Lower lobe of right lung (tissue), 2 donors: ENCODE data around the gene SLCO2A1. TPM values are rescaled to one million over a fixed set of nuclear protein-coding genes. Genes with fewer than 3 reads are reported as not detected.

ENCODE experiments used
- ATAC-seq, 2 donors: fragments of 200-7000 bp; cut with Tn5 transposase; one replicate each; pipeline ENCODE4 v1.9.1; 2020 to 2022; ENCODE audit warnings: mild to moderate bottlenecking in 2 of 2, moderate library complexity in 2 of 2
- DNase-seq: peaks from one replicate; pipeline ENCODE4 v3.0.0-alpha.2; 2020
- H3K27ac ChIP-seq: fragments of 200-600 bp; one replicate; pipeline ENCODE4 v1.8.0; 2022
- H3K27me3 ChIP-seq: fragments of 200-600 bp; one replicate; pipeline ENCODE4 v1.8.0; 2022; ENCODE audit warnings: low read depth
- H3K36me3 ChIP-seq: fragments of 200-600 bp; one replicate; pipeline ENCODE4 v1.8.0; 2022; ENCODE audit warnings: mild to moderate bottlenecking
- H3K4me1 ChIP-seq: fragments of 200-600 bp; one replicate; pipeline ENCODE4 v1.8.0; 2022
- H3K4me3 ChIP-seq: fragments of 200-600 bp; one replicate; pipeline ENCODE4 v1.8.0; 2022; ENCODE audit warnings: mild to moderate bottlenecking
- H3K9me3 ChIP-seq: fragments of 200-600 bp; one replicate; pipeline ENCODE4 v1.8.0; 2022
- intact Hi-C: fragments of 100-400 bp; cut with DNase I; formaldehyde crosslinking; loops from one replicate; pipeline ENCODE4 v1.11.0; 2022
- total RNA-seq: library from RNA; stranded (reverse); fragmentation: NEBNext Ultra II Directional; extraction: Animal tissue kit (Norgen Biotek cat#: 25700); gene quantifications from one replicate; pipeline ENCODE4 v1.2.1, GENCODE V29; 2021
- TF ChIP-seq, protein P1 (sequence below): fragments of 200-600 bp; IDR thresholded peaks from one replicate; pipeline ENCODE4 v1.8.0; 2022; ENCODE audit warnings: antibody characterized with exemption, mild to moderate bottlenecking
- donor health status: DM: no; HTN: yes; CAD: no; lungs with severe emphysema.

SLCO2A1 gene
- total RNA-seq, 1 donor from 2014 or later, result 204 TPM

DNA sequence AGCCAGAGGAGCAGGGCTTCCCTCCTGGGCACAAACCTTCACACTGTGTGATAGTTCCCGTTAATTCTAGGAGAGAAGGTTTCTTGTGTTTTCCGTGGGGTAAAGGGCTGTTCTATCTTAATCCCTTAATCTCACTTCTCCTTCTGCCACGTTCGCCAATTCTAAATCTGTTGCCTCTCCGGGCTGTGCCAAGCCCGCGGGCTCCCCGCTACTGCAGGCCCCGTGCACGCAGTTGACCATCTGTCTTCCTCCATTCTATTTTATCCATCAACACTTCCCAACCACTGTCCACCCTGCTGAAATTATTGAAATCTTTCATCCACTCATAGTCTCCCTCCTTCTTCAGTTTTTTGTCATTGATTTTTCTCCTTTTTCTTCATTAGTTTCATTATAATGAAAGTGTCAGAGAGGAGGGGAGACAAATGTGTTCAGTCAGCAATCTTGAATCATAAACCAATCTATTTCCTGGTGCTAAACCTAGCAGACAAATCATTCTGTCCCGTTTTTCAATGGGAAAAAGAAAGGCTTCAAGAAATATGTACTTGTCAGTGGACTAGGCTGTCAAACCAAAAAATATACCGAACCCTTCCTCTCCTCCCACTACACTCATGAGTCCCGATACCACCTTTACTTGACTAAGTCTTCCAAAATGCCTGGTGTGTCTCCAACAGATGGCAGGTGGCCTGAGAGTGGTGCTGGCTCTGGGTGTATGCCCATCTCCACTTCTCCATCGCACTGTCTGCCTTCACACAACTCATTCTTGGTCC lies 39.6 kb downstream of the SLCO2A1 start:
- no peaks in the 10 kb centered on the region for H3K36me3 ChIP-seq
- H3K9me3 ChIP-seq, result no peaks in the 10 kb centered on the region
- intact Hi-C loops, result no loop called here
- no peaks in the 10 kb centered on the region for H3K27me3 ChIP-seq
- no peak overlapping the region for H3K27ac ChIP-seq
- TF ChIP-seq, protein P1, sequence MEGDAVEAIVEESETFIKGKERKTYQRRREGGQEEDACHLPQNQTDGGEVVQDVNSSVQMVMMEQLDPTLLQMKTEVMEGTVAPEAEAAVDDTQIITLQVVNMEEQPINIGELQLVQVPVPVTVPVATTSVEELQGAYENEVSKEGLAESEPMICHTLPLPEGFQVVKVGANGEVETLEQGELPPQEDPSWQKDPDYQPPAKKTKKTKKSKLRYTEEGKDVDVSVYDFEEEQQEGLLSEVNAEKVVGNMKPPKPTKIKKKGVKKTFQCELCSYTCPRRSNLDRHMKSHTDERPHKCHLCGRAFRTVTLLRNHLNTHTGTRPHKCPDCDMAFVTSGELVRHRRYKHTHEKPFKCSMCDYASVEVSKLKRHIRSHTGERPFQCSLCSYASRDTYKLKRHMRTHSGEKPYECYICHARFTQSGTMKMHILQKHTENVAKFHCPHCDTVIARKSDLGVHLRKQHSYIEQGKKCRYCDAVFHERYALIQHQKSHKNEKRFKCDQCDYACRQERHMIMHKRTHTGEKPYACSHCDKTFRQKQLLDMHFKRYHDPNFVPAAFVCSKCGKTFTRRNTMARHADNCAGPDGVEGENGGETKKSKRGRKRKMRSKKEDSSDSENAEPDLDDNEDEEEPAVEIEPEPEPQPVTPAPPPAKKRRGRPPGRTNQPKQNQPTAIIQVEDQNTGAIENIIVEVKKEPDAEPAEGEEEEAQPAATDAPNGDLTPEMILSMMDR, result no peak
- ATAC-seq (no peak), DNase-seq (no peak)
- H3K4me3 ChIP-seq, result no peak overlapping the region
- peaks cover 27% of the 10 kb centered on the region for H3K4me1 ChIP-seq

DNA sequence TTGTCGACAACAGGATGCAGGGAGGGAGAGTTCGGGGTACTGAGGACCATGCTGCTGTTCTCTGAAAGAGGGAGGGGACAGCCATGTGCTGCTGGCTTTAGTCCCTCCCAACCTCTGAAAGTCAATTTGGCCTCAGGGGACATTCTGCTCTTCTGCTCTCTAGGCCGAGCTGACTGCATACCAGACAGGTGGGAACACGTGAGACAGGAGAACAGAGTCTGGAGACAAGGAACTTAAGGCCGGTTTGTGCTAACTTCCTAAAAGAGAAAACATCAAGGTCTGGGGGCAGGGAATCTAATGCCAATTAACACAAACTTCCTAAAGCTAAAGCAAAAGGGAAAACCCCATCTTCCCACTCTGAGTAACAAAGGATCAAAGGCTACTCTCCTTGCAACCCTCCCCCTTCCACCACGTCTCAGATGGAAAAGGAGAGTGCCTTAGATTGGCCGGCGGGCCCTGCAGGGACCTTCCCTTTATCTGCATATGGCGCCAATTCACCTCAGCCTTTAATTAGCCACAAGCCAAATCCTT lies 41.0 kb downstream of the SLCO2A1 start:
- no peak overlapping the region for H3K27ac ChIP-seq
- no peaks in the 10 kb centered on the region for H3K27me3 ChIP-seq
- no peak overlapping the region for H3K4me3 ChIP-seq
- no peak for DNase-seq
- intact Hi-C loops, result no loop called here
- H3K9me3 ChIP-seq, result no peaks in the 10 kb centered on the region
- H3K36me3 ChIP-seq, result no peaks in the 10 kb centered on the region
- TF ChIP-seq, protein P1, result no peak
- H3K4me1 ChIP-seq, result peaks cover 27% of the 10 kb centered on the region
- no peak for ATAC-seq

DNA sequence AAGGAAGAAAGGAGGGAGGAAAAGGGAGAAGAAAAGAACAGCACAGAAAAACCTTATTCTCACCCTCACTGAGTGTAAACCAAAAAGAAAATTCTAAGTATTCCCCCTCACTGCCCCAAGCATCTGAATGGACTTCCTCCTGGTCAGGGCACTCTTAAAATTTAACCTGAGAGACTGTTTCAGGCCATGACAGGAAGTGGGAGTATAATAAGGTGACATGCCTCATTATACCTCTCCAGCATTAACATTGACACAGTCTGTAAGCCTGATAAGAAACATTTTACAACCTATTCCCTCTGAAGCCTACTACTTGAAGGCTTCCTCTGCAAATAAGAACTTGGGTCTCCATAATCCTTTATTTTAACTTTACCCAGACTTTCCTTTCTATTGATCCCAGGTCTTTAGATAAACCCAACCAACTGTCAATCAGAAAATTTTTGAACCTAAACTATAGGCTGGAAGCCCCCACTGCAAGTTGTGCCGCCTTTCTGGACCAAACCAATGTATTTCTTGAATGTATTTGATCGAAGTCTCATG lies 41.7 kb downstream of the SLCO2A1 start:
- TF ChIP-seq, protein P1, result no peak
- Histone ChIP-seq H3K4me3 (no peak overlapping the region), H3K27me3 (no peaks in the 10 kb centered on the region), H3K27ac (no peak overlapping the region), H3K9me3 (no peaks in the 10 kb centered on the region), H3K36me3 (no peaks in the 10 kb centered on the region), H3K4me1 (peaks cover 26% of the 10 kb centered on the region)
- ATAC-seq (no peak), DNase-seq (no peak)
- intact Hi-C loops, result no loop called here

DNA sequence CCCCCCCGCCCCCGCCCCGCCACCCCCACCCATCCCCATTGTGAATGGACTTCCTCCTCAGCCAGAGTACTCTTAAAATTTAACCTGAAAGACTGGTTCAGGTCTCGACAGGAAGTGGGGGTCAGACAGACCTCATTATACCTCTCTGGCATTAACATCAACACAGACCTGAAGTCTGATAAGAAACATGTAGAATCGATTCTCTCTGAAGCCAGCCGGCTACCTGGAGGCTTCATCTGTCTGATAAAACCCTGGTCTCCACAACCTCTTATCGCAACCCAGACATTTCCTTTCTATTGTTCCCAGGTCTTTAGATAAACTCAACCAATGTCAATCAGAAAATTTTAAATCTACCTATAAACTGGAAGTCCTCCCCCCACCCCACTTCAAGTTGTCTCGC lies 42.6 kb downstream of the SLCO2A1 start:
- TF ChIP-seq, protein P1, result no peak
- H3K27ac ChIP-seq, result no peak overlapping the region
- DNase-seq (no peak), ATAC-seq (no peak)
- intact Hi-C loops, result no loop called here
- H3K36me3 ChIP-seq, result no peaks in the 10 kb centered on the region
- no peaks in the 10 kb centered on the region for H3K9me3 ChIP-seq
- H3K4me3 ChIP-seq, result no peak overlapping the region
- H3K27me3 ChIP-seq, result no peaks in the 10 kb centered on the region
- H3K4me1 ChIP-seq, result peaks cover 19% of the 10 kb centered on the region

DNA sequence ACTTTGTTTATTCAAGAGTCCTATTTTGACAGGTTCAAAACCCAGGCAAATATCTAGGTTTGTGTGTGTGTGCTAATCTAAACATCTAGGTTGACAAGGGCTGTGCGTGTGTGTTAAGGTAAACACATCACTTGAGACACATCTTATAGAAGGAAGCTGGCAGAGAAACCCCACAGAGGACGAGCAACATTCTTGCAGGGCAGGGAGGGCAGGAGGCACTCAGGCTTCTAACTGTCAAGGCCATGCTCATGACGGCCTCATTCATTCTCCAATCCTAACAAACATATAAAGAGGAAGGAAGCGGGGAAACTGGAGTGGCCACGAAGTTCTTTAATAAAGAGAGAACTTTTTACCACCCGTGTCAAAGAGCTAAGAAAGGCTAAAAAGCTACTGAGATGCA lies 43.4 kb downstream of the SLCO2A1 start:
- TF ChIP-seq, protein P1, result no peak
- Histone ChIP-seq H3K27ac (peak overlapping the region; percentile 39), H3K4me1 (peaks cover 11% of the 10 kb centered on the region), H3K36me3 (no peaks in the 10 kb centered on the region), H3K9me3 (no peaks in the 10 kb centered on the region), H3K27me3 (no peaks in the 10 kb centered on the region), H3K4me3 (no peak overlapping the region)
- intact Hi-C loops, result no loop called here
- ATAC-seq (no peak), DNase-seq (no peak)
